GM12878 (cell line): ENCODE results near the gene IFI6. TPM values are rescaled to one million over a fixed set of nuclear protein-coding genes. Genes with fewer than 3 reads are reported as not detected.

Experiments used
- IRF4 ChIP-seq: IDR thresholded peaks from 2 replicates; pipeline ENCODE4 v1.6.1; 2011; ENCODE audit warnings: low read depth, low read length
- NFIC ChIP-seq: IDR thresholded peaks from 2 replicates; pipeline ENCODE4 v1.6.1; 2012; ENCODE audit warnings: low read depth, mild to moderate bottlenecking, inconsistent platforms, low read length, moderate library complexity
- NRF1 ChIP-seq: conservative IDR thresholded peaks from 2 replicates; pipeline ENCODE4 v1.6.1; 2011; ENCODE audit warnings: mild to moderate bottlenecking, low read depth, low read length, improper control_type of control experiment
- RAD51 ChIP-seq: fragments of 450-650 bp; IDR thresholded peaks from 2 replicates; pipeline ENCODE4 v1.6.1; 2016; ENCODE audit warnings: moderate library complexity, mild to moderate bottlenecking, inconsistent platforms
- TARDBP ChIP-seq: IDR thresholded peaks from 2 replicates; pipeline ENCODE4 v1.6.1; 2016; ENCODE audit warnings: borderline replicate concordance
- ZSCAN29 ChIP-seq: fragments of 450-650 bp; IDR thresholded peaks from 2 replicates; pipeline ENCODE4 v1.6.1; 2017; ENCODE audit warnings: mild to moderate bottlenecking, moderate library complexity
- polyA plus RNA-seq, 11 experiments: library from polyadenylated mRNA; depleted of rRNA in 4 of 11; unstranded in 6 of 11; stranded (reverse) in 5 of 11; fragments of >200 nt; fragmentation: Nextera tagmentation in 4 of 11; fragmentation: Illumina TruSeq in 1 of 11; extraction: Ambion mirVana in 4 of 11; extraction: Trizol in 1 of 11; gene quantifications; 1 replicate in 1 of 11; 2 replicates in 10 of 11; pipeline versions ENCODE4 v1.2.1 to v1.2.3, GENCODE V29; 2011 to 2016; ENCODE audit warnings: inconsistent platforms in 2 of 11, missing spikeins in 2 of 11, low read depth in 1 of 11
- total RNA-seq, 4 experiments: library from RNA; depleted of rRNA in 3 of 4; stranded (reverse); fragments of >200 nt in 3 of 4; fragmentation: Illumina TruSeq in 1 of 4; extraction: Trizol in 1 of 4; gene quantifications; 2 replicates each; pipeline versions ENCODE4 v1.2.1 to v1.2.3, GENCODE V29; 2013 to 2021
- TF ChIP-seq, protein P1 (sequence below): IDR thresholded peaks from 2 replicates; pipeline ENCODE4 v1.6.1; 2012; ENCODE audit warnings: improper control_type of control experiment, low read depth, low read length; ENCODE audit not compliant: insufficient replicate concordance
- TF ChIP-seq, protein P2 (sequence below): fragments of 450-650 bp; IDR thresholded peaks from 2 replicates; pipeline ENCODE4 v1.6.1; 2017; ENCODE audit warnings: mild to moderate bottlenecking, low read depth, inconsistent platforms; ENCODE audit not compliant: poor library complexity, severe bottlenecking
- TF ChIP-seq, protein P3 (sequence below): fragments of 450-650 bp; IDR thresholded peaks from 2 replicates; pipeline ENCODE4 v1.6.1; 2017; ENCODE audit warnings: mild to moderate bottlenecking, moderate library complexity
- TF ChIP-seq, protein P4 (sequence below): IDR thresholded peaks from 2 replicates; pipeline ENCODE4 v1.6.1; 2011; ENCODE audit warnings: low read depth, mild to moderate bottlenecking, low read length, moderate library complexity, borderline replicate concordance; ENCODE audit errors: extremely low read depth
- TF ChIP-seq, protein P5 (sequence below): fragments of 450-650 bp; formaldehyde crosslinking; IDR thresholded peaks from 2 replicates; pipeline ENCODE4 v1.5.0; 2022; ENCODE audit warnings: mild to moderate bottlenecking, missing genetic modification characterization

Gene IFI6
- total and polyA plus RNA-seq, 10 of the 15 experiments (the other 5 are each of a cell fraction or from before 2014, with no cell fraction given) = 5.6 to 123 (median 69.0) TPM

DNA sequence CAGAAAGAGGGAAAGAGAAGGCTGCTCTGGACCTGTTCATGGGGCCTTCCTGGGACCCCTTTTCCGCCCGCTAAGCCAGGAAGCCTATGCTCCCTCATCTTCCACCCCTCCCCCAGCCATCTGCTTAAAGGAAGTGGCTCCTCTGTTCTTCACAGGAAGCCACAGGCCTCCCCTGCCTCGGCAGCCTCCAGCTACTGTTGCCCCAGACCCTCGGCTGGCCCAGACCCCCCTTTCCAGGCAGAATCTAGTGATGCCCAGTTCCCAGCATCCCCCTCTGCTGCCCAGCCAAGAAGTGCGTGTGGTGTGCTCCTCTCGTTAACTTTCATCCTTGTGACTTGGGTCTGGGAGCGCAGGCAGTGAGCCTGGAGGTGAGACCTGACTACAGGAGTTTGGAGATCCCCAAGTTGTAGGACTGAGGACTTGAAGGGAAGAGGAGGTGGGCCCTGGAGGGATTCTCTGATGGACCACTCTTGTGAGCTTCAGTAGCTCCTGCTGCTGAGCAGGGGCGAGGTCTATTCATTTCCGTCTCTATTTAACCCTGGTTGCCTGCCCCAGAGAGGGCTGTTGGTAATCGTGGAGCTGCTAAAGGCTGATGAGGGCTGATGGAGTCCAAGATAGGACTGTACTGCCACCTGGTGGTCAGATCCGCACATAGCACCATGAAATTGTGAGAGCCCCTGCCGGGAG, 9.1 kb downstream of the IFI6 start (continued):
- TF ChIP-seq, protein P1, sequence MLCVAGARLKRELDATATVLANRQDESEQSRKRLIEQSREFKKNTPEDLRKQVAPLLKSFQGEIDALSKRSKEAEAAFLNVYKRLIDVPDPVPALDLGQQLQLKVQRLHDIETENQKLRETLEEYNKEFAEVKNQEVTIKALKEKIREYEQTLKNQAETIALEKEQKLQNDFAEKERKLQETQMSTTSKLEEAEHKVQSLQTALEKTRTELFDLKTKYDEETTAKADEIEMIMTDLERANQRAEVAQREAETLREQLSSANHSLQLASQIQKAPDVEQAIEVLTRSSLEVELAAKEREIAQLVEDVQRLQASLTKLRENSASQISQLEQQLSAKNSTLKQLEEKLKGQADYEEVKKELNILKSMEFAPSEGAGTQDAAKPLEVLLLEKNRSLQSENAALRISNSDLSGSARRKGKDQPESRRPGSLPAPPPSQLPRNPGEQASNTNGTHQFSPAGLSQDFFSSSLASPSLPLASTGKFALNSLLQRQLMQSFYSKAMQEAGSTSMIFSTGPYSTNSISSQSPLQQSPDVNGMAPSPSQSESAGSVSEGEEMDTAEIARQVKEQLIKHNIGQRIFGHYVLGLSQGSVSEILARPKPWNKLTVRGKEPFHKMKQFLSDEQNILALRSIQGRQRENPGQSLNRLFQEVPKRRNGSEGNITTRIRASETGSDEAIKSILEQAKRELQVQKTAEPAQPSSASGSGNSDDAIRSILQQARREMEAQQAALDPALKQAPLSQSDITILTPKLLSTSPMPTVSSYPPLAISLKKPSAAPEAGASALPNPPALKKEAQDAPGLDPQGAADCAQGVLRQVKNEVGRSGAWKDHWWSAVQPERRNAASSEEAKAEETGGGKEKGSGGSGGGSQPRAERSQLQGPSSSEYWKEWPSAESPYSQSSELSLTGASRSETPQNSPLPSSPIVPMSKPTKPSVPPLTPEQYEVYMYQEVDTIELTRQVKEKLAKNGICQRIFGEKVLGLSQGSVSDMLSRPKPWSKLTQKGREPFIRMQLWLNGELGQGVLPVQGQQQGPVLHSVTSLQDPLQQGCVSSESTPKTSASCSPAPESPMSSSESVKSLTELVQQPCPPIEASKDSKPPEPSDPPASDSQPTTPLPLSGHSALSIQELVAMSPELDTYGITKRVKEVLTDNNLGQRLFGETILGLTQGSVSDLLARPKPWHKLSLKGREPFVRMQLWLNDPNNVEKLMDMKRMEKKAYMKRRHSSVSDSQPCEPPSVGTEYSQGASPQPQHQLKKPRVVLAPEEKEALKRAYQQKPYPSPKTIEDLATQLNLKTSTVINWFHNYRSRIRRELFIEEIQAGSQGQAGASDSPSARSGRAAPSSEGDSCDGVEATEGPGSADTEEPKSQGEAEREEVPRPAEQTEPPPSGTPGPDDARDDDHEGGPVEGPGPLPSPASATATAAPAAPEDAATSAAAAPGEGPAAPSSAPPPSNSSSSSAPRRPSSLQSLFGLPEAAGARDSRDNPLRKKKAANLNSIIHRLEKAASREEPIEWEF = no peak
- TF ChIP-seq, protein P2, sequence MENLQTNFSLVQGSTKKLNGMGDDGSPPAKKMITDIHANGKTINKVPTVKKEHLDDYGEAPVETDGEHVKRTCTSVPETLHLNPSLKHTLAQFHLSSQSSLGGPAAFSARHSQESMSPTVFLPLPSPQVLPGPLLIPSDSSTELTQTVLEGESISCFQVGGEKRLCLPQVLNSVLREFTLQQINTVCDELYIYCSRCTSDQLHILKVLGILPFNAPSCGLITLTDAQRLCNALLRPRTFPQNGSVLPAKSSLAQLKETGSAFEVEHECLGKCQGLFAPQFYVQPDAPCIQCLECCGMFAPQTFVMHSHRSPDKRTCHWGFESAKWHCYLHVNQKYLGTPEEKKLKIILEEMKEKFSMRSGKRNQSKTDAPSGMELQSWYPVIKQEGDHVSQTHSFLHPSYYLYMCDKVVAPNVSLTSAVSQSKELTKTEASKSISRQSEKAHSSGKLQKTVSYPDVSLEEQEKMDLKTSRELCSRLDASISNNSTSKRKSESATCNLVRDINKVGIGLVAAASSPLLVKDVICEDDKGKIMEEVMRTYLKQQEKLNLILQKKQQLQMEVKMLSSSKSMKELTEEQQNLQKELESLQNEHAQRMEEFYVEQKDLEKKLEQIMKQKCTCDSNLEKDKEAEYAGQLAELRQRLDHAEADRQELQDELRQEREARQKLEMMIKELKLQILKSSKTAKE = no peak
- TF ChIP-seq RAD51 (no peak), NRF1 (no peak), TARDBP (no peak), ZSCAN29 (no peak), IRF4 (0 out of 2 replicates have a peak, but pooled peaks have one; percentile 49), NFIC (no peak)
- TF ChIP-seq, protein P3, sequence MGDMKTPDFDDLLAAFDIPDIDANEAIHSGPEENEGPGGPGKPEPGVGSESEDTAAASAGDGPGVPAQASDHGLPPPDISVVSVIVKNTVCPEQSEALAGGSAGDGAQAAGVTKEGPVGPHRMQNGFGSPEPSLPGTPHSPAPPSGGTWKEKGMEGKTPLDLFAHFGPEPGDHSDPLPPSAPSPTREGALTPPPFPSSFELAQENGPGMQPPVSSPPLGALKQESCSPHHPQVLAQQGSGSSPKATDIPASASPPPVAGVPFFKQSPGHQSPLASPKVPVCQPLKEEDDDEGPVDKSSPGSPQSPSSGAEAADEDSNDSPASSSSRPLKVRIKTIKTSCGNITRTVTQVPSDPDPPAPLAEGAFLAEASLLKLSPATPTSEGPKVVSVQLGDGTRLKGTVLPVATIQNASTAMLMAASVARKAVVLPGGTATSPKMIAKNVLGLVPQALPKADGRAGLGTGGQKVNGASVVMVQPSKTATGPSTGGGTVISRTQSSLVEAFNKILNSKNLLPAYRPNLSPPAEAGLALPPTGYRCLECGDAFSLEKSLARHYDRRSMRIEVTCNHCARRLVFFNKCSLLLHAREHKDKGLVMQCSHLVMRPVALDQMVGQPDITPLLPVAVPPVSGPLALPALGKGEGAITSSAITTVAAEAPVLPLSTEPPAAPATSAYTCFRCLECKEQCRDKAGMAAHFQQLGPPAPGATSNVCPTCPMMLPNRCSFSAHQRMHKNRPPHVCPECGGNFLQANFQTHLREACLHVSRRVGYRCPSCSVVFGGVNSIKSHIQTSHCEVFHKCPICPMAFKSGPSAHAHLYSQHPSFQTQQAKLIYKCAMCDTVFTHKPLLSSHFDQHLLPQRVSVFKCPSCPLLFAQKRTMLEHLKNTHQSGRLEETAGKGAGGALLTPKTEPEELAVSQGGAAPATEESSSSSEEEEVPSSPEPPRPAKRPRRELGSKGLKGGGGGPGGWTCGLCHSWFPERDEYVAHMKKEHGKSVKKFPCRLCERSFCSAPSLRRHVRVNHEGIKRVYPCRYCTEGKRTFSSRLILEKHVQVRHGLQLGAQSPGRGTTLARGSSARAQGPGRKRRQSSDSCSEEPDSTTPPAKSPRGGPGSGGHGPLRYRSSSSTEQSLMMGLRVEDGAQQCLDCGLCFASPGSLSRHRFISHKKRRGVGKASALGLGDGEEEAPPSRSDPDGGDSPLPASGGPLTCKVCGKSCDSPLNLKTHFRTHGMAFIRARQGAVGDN = peak; percentile 96
- TF ChIP-seq, protein P4, sequence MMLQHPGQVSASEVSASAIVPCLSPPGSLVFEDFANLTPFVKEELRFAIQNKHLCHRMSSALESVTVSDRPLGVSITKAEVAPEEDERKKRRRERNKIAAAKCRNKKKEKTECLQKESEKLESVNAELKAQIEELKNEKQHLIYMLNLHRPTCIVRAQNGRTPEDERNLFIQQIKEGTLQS = no peak
- TF ChIP-seq, protein P5, sequence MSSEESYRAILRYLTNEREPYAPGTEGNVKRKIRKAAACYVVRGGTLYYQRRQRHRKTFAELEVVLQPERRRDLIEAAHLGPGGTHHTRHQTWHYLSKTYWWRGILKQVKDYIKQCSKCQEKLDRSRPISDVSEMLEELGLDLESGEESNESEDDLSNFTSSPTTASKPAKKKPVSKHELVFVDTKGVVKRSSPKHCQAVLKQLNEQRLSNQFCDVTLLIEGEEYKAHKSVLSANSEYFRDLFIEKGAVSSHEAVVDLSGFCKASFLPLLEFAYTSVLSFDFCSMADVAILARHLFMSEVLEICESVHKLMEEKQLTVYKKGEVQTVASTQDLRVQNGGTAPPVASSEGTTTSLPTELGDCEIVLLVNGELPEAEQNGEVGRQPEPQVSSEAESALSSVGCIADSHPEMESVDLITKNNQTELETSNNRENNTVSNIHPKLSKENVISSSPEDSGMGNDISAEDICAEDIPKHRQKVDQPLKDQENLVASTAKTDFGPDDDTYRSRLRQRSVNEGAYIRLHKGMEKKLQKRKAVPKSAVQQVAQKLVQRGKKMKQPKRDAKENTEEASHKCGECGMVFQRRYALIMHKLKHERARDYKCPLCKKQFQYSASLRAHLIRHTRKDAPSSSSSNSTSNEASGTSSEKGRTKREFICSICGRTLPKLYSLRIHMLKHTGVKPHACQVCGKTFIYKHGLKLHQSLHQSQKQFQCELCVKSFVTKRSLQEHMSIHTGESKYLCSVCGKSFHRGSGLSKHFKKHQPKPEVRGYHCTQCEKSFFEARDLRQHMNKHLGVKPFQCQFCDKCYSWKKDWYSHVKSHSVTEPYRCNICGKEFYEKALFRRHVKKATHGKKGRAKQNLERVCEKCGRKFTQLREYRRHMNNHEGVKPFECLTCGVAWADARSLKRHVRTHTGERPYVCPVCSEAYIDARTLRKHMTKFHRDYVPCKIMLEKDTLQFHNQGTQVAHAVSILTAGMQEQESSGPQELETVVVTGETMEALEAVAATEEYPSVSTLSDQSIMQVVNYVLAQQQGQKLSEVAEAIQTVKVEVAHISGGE (CRISPR knock-in tag) = no peak
